ENCODE data around the gene EXOC5.
"Not testable (repeated sequence)": the region's sequence is repeated elsewhere in the genome, so short reads cannot be mapped to it uniquely, and the experiment has no call there.

The EXOC5 gene

DNA sequence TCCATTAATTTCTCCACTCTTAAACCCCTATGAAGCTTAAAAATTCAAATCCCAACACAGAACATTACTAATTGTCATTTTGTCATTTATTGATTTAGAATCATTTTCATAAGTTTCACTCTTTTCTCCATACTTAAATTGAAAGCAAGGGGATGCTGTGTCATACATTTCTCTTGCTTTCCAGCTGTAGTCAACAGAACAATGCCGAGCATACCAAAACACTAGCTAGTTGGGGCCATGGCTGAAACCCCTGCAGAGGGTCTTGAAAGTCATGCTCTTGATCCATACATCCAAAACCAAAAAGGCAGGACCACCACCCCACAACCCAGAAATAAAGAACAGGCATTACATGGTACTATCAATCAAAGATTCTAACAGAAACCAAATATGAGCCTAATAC is 9.0 kb downstream of the EXOC5 start:
- no peaks in the 10 kb centered on the region for H3K4me1 ChIP-seq (ENCODE audit: control insufficient read depth, low read length)
- no peak overlapping the region for H3K27ac ChIP-seq (ENCODE audit: low read depth, low read length)
- H3F3A ChIP-seq (ENCODE audit: control insufficient read depth, insufficient read depth), result no peaks in the 10 kb centered on the region
- H3K9me2 ChIP-seq (replicated peaks; ENCODE audit: control insufficient read depth, low read length), result no peaks in the 10 kb centered on the region
- H3K9me3 ChIP-seq (ENCODE audit: control insufficient read depth, insufficient read depth, low read length), result no peaks in the 10 kb centered on the region
- peaks cover 13% of the 10 kb centered on the region for H3K36me3 ChIP-seq (ENCODE audit: control insufficient read depth, low read length)
- H4K20me1 ChIP-seq (ENCODE audit: control insufficient read depth, insufficient read depth, low read depth, low read length), result peaks cover 9% of the 10 kb centered on the region
- H3K4me2 ChIP-seq (ENCODE audit: low read length), result no peak overlapping the region
- no peak overlapping the region for H3K4me3 ChIP-seq (ENCODE audit: low read length)
- no peak for TF ChIP-seq EZH2phosphoT487 (IDR thresholded peaks at IDR 0.05; ENCODE audit: borderline replicate concordance, low read length)
- TF ChIP-seq CTCF (IDR thresholded peaks at IDR 0.05; ENCODE audit: low read depth, low read length, poor library complexity, severe bottlenecking), result no peak
- peaks cover 90% of the 10 kb centered on the region for H3K79me2 ChIP-seq (ENCODE audit: control insufficient read depth, low read length)
- no peaks in the 10 kb centered on the region for H3K27me3 ChIP-seq (ENCODE audit: control insufficient read depth, low read length)

DNA sequence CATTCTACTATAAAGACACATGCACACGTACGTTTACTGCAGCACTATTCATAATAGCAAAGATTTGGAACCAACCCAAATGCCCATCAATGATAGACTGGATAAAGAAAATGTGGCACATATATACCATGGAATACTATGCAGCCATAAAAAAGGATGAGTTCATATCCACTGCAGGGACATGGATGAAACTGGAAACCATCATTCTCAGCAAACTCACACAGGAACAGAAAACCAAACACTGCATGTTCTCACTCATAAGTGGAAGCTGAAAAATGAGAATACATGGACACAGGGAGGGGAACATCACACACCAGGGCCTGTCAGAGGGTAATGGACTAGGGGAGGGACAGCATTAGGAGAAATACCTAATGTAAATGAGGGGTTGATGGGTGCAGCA is 10.5 kb downstream of the EXOC5 start:
- not testable (repeated sequence) for H3K4me3 ChIP-seq (ENCODE audit: low read length); H4K20me1 ChIP-seq (ENCODE audit: control insufficient read depth, insufficient read depth, low read depth, low read length); H3K4me1 ChIP-seq (ENCODE audit: control insufficient read depth, low read length); H3K27ac ChIP-seq (ENCODE audit: low read depth, low read length); H3K9me2 ChIP-seq (replicated peaks; ENCODE audit: control insufficient read depth, low read length); H3K27me3 ChIP-seq (ENCODE audit: control insufficient read depth, low read length); H3K9me3 ChIP-seq (ENCODE audit: control insufficient read depth, insufficient read depth, low read length); H3F3A ChIP-seq (ENCODE audit: control insufficient read depth, insufficient read depth); H3K4me2 ChIP-seq (ENCODE audit: low read length)
- H3K36me3 ChIP-seq (ENCODE audit: control insufficient read depth, low read length), result peaks cover 13% of the 10 kb centered on the region
- peaks cover 92% of the 10 kb centered on the region for H3K79me2 ChIP-seq (ENCODE audit: control insufficient read depth, low read length)

DNA sequence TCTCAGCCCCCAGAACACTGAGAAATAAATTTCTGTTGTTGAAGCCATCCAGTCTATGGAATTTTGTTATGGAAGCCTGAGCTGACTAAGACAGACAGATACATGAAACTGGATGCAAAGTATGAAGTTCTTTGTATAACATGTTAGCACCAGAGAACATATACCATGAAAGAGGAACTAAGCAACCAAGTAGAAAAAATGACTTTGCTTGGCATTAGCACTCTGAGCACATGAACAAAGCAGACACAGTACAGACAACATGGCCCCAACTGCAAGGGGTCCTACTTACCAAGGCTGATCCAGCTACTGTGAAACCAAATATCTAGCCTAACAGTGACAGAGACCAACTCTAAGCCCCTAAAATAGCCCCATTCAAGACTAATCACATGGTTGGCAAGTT is 13.8 kb downstream of the EXOC5 start:
- no peaks in the 10 kb centered on the region for H3K9me3 ChIP-seq (ENCODE audit: control insufficient read depth, insufficient read depth, low read length)
- H3K27me3 ChIP-seq (ENCODE audit: control insufficient read depth, low read length), result no peaks in the 10 kb centered on the region
- H3K4me1 ChIP-seq (ENCODE audit: control insufficient read depth, low read length), result no peaks in the 10 kb centered on the region
- peaks cover 98% of the 10 kb centered on the region for H3K79me2 ChIP-seq (ENCODE audit: control insufficient read depth, low read length)
- H3K36me3 ChIP-seq (ENCODE audit: control insufficient read depth, low read length), result peaks cover 13% of the 10 kb centered on the region
- H3K27ac ChIP-seq (ENCODE audit: low read depth, low read length), result no peak overlapping the region
- H4K20me1 ChIP-seq (ENCODE audit: control insufficient read depth, insufficient read depth, low read depth, low read length), result peaks cover 2% of the 10 kb centered on the region; the same call in 1 of the 2 replicates
- no peaks in the 10 kb centered on the region for H3F3A ChIP-seq (ENCODE audit: control insufficient read depth, insufficient read depth)
- no peaks in the 10 kb centered on the region for H3K9me2 ChIP-seq (replicated peaks; ENCODE audit: control insufficient read depth, low read length)
- TF ChIP-seq EZH2phosphoT487 (IDR thresholded peaks at IDR 0.05; ENCODE audit: borderline replicate concordance, low read length) (no peak), CTCF (IDR thresholded peaks at IDR 0.05; ENCODE audit: low read depth, low read length, poor library complexity, severe bottlenecking) (no peak)
- H3K4me2 ChIP-seq (ENCODE audit: low read length), result no peak overlapping the region
- no peak overlapping the region for H3K4me3 ChIP-seq (ENCODE audit: low read length)

DNA sequence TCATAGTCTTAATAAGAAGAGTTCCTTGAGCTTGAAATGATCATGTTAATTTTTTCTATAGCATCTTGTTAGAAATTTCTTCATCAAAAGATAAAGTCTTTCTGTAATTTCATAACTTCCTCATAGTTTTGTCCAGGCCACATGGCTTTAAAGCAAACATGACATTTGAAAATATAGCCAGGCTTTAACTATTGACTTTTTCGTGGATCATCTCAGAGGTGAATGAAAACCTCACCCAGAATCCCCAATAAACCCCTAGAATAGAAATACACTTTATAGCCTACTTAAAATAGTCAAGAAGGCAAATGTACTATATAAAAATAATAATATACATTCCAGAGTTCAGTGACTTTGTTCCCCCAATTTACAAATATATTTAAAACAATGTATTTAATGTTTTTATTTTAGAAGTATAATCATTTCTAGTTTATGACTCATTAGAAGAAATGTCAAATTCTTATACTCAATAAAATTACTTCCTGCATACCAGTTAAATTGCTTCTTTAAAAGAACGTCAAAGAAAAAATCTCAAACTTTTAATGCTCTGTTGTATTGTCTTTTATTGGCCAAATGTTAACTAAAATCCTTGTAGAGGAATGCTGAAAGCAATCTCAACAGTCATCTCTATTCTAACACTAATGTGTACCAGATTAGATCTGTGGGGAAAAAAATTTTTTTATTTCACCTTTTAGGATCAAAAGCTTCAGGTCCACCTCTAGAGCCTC is 21.6 kb downstream of the EXOC5 start:
- no peak overlapping the region for H3K4me2 ChIP-seq (ENCODE audit: low read length)
- H3F3A ChIP-seq (ENCODE audit: control insufficient read depth, insufficient read depth), result peaks cover 3% of the 10 kb centered on the region; the same call in 1 of the 2 replicates
- H3K27me3 ChIP-seq (ENCODE audit: control insufficient read depth, low read length), result no peaks in the 10 kb centered on the region
- H4K20me1 ChIP-seq (ENCODE audit: control insufficient read depth, insufficient read depth, low read depth, low read length), result no peaks in the 10 kb centered on the region
- TF ChIP-seq EZH2phosphoT487 (IDR thresholded peaks at IDR 0.05; ENCODE audit: borderline replicate concordance, low read length), result no peak
- TF ChIP-seq CTCF (IDR thresholded peaks at IDR 0.05; ENCODE audit: low read depth, low read length, poor library complexity, severe bottlenecking), result no peak
- peaks cover 29% of the 10 kb centered on the region for H3K79me2 ChIP-seq (ENCODE audit: control insufficient read depth, low read length)
- H3K36me3 ChIP-seq (ENCODE audit: control insufficient read depth, low read length), result peaks cover 24% of the 10 kb centered on the region
- H3K4me1 ChIP-seq (ENCODE audit: control insufficient read depth, low read length), result no peaks in the 10 kb centered on the region
- no peaks in the 10 kb centered on the region for H3K9me2 ChIP-seq (replicated peaks; ENCODE audit: control insufficient read depth, low read length)
- H3K9me3 ChIP-seq (ENCODE audit: control insufficient read depth, insufficient read depth, low read length), result no peaks in the 10 kb centered on the region
- H3K27ac ChIP-seq (ENCODE audit: low read depth, low read length), result no peak overlapping the region
- no peak overlapping the region for H3K4me3 ChIP-seq (ENCODE audit: low read length)
